Measurements from ENCODE around the gene THAP7. TPM values are rescaled to one million over a fixed set of nuclear protein-coding genes. Genes with fewer than 3 reads are reported as not detected.

The THAP7 gene
- total RNA-seq, 1 experiment from 2014 or later: 23.5 TPM

DNA sequence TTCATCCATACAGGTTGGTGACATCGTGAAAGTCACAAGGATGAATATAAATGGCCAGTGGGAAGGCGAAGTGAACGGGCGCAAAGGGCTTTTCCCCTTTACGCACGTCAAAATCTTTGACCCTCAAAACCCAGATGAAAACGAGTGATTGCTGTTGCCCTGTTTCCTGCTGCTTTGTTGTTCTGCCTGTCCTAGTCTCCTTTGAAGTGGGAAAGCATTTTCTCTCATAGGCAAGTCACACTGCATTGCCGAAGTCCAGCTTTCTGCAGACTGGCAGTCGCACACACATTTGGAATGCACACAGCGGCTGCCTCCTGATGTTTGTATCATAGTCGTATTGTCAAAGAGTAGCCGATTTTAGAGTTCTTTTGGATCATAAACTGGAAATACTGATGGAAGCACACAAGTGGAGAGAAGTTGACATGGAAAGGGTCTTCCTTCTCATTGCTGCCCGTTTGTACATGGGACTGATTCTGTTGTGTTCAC, 52.2 kb downstream of the THAP7 start:
- BruUV-seq (replicated peaks): no TSS peak
- no peak overlapping the region for H3K27ac ChIP-seq (ENCODE audit: low read length)
- intact Hi-C loops (cut with micrococcal nuclease; ENCODE audit: unreplicated experiment) (loop anchor here (10.0 kb wide), 1 partner anchor 65 kb away; no protein-coding TSS in a partner anchor), in situ Hi-C loops (cut with HindIII; ENCODE audit: low pct_unique_long_range_greater_than_20kb, low sequenced_read_pairs) (no loop called here)
- H3K9me3 ChIP-seq (ENCODE audit: control insufficient read depth, insufficient read depth, low read depth, low read length): no peaks in the 10 kb centered on the region
- TF ChIP-seq, protein P1, sequence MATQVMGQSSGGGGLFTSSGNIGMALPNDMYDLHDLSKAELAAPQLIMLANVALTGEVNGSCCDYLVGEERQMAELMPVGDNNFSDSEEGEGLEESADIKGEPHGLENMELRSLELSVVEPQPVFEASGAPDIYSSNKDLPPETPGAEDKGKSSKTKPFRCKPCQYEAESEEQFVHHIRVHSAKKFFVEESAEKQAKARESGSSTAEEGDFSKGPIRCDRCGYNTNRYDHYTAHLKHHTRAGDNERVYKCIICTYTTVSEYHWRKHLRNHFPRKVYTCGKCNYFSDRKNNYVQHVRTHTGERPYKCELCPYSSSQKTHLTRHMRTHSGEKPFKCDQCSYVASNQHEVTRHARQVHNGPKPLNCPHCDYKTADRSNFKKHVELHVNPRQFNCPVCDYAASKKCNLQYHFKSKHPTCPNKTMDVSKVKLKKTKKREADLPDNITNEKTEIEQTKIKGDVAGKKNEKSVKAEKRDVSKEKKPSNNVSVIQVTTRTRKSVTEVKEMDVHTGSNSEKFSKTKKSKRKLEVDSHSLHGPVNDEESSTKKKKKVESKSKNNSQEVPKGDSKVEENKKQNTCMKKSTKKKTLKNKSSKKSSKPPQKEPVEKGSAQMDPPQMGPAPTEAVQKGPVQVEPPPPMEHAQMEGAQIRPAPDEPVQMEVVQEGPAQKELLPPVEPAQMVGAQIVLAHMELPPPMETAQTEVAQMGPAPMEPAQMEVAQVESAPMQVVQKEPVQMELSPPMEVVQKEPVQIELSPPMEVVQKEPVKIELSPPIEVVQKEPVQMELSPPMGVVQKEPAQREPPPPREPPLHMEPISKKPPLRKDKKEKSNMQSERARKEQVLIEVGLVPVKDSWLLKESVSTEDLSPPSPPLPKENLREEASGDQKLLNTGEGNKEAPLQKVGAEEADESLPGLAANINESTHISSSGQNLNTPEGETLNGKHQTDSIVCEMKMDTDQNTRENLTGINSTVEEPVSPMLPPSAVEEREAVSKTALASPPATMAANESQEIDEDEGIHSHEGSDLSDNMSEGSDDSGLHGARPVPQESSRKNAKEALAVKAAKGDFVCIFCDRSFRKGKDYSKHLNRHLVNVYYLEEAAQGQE (IDR thresholded peaks at IDR 0.05; ENCODE audit: insufficient read depth in 1 of 2, low read depth in 2 of 2, low read length in 1 of 2): no peak
- TF ChIP-seq, protein P2, sequence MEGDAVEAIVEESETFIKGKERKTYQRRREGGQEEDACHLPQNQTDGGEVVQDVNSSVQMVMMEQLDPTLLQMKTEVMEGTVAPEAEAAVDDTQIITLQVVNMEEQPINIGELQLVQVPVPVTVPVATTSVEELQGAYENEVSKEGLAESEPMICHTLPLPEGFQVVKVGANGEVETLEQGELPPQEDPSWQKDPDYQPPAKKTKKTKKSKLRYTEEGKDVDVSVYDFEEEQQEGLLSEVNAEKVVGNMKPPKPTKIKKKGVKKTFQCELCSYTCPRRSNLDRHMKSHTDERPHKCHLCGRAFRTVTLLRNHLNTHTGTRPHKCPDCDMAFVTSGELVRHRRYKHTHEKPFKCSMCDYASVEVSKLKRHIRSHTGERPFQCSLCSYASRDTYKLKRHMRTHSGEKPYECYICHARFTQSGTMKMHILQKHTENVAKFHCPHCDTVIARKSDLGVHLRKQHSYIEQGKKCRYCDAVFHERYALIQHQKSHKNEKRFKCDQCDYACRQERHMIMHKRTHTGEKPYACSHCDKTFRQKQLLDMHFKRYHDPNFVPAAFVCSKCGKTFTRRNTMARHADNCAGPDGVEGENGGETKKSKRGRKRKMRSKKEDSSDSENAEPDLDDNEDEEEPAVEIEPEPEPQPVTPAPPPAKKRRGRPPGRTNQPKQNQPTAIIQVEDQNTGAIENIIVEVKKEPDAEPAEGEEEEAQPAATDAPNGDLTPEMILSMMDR (IDR thresholded peaks at IDR 0.05): no peak
- TF ChIP-seq POLR2AphosphoS5 (IDR thresholded peaks at IDR 0.05; ENCODE audit: low read depth, low read length) (no peak), SIN3A (IDR thresholded peaks at IDR 0.05; ENCODE audit: borderline replicate concordance, insufficient read depth, low read depth, low read length) (no peak), TCF7L2 (IDR thresholded peaks at IDR 0.05; ENCODE audit: low read depth, low read length) (no peak)
- ChIA-PET POLR2A (no interaction called here), CTCF (no interaction called here)
- ATAC-seq (no peak), DNase-seq (ENCODE audit: low read depth, low spot score) (no peak)
- H3K27me3 ChIP-seq (ENCODE audit: control insufficient read depth, insufficient read depth, low read length): no peaks in the 10 kb centered on the region
- no peak overlapping the region for H3K4me3 ChIP-seq (ENCODE audit: low read depth in 2 of 2, low read length in 2 of 2)
- H3K36me3 ChIP-seq (ENCODE audit: control insufficient read depth, insufficient read depth, low read length): no peaks in the 10 kb centered on the region; the same call in 1 of the 2 replicates
- H3K4me1 ChIP-seq (ENCODE audit: control insufficient read depth, insufficient read depth, low read length): peaks cover 47% of the 10 kb centered on the region

Small RNA genes within 50 kb of the gene (microRNA-seq; reads per million reads assigned to microRNA genes)
- gene MIR649 (ENCODE audit: unreplicated experiment): not detected

Other genes starting within 250 kb of the THAP7 start
- gene SERPIND1, start 228.0 kb downstream of the THAP7 start, total RNA-seq (2021; ENCODE audit: unreplicated experiment): 0.18 TPM
- 54.3 TPM for gene PI4KA, start 143.3 kb downstream of the THAP7 start, total RNA-seq (2021; ENCODE audit: unreplicated experiment)
- 24.5 TPM for gene SNAP29, start 143.1 kb downstream of the THAP7 start, total RNA-seq (2021; ENCODE audit: unreplicated experiment)
- 59.4 TPM for gene CRKL, start 84.7 kb downstream of the THAP7 start, total RNA-seq (2021; ENCODE audit: unreplicated experiment)
- gene AIFM3, start 34.9 kb downstream of the THAP7 start, total RNA-seq (2021; ENCODE audit: unreplicated experiment): 2.7 TPM
- 40.2 TPM for gene LZTR1, start 19.8 kb downstream of the THAP7 start, total RNA-seq (2021; ENCODE audit: unreplicated experiment)
- 0.46 TPM for gene P2RX6, start 13.0 kb upstream of the THAP7 start, total RNA-seq (2021; ENCODE audit: unreplicated experiment)
- not detected for gene SLC7A4, start 30.4 kb upstream of the THAP7 start, total RNA-seq (2021; ENCODE audit: unreplicated experiment)
- not detected for gene LRRC74B, start 43.8 kb upstream of the THAP7 start, total RNA-seq (2021; ENCODE audit: unreplicated experiment)

Data from Panc1 (cell line).